Vagina (tissue), 2 donors: ENCODE measurements around the gene MYRF.

Experiments used
- POLR2AphosphoS5 ChIP-seq, 2 donors: sonication (generic); formaldehyde crosslinking; IDR thresholded peaks; one replicate each; pipeline ENCODE4 v1.9.0; 2017; ENCODE audit warnings: antibody characterized with exemption in 2 of 2, mild to moderate bottlenecking in 2 of 2, low read depth in 1 of 2; ENCODE audit not compliant: insufficient read depth in 1 of 2
- TF ChIP-seq, protein P1 (sequence below), 3 experiments: fragments of 450-650 bp in 2 of 3; fragments of 200-600 bp in 1 of 3; sonication (generic) in 1 of 3; IDR thresholded peaks; one replicate each; pipeline ENCODE4 v1.5.1; 2017 to 2019; ENCODE audit warnings: antibody characterized with exemption in 3 of 3, mild to moderate bottlenecking in 2 of 3, moderate library complexity in 2 of 3

DNA sequence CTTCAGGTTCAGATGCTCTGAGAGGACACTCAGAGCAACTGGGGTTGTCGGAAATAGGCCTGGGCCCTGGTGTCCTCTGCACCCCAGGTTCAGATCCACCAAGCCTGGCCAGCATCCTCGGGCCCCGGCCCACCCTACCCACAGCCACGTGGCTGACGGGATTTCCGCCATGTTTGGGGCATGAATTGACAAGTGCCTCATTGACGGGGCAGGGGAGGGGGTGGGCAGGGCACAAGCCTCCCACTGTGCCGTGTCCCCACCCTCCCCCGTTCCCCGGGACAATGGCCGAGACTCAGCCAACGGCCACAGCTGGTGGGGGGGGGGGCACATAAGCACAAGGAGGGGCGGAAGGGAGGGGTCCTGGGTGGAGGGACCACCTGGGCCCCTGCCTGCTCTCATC is 8.5 kb downstream of the MYRF start:
- TF ChIP-seq POLR2AphosphoS5 (IDR thresholded peaks at IDR 0.05; ENCODE audit: insufficient read depth in 1 of 2, low read depth in 1 of 2), result no peak
- TF ChIP-seq, protein P1, sequence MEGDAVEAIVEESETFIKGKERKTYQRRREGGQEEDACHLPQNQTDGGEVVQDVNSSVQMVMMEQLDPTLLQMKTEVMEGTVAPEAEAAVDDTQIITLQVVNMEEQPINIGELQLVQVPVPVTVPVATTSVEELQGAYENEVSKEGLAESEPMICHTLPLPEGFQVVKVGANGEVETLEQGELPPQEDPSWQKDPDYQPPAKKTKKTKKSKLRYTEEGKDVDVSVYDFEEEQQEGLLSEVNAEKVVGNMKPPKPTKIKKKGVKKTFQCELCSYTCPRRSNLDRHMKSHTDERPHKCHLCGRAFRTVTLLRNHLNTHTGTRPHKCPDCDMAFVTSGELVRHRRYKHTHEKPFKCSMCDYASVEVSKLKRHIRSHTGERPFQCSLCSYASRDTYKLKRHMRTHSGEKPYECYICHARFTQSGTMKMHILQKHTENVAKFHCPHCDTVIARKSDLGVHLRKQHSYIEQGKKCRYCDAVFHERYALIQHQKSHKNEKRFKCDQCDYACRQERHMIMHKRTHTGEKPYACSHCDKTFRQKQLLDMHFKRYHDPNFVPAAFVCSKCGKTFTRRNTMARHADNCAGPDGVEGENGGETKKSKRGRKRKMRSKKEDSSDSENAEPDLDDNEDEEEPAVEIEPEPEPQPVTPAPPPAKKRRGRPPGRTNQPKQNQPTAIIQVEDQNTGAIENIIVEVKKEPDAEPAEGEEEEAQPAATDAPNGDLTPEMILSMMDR (IDR thresholded peaks at IDR 0.05), result no peak
